ENCODE data around the gene TPD52L2.

GRCh38 chr20:63825331-63826118 is 39.5 kb upstream of the TPD52L2 start:
- TF ChIP-seq CTCF (IDR thresholded peaks at IDR 0.05) (no peak), POLR2AphosphoS5 (IDR thresholded peaks at IDR 0.05) (no peak), POLR2A (IDR thresholded peaks at IDR 0.05) (no peak)

All from stomach (tissue), 4 donors.